Ovary (tissue), 9 donors: ENCODE results near the gene FMN1. TPM values are rescaled to one million over a fixed set of nuclear protein-coding genes. Genes with fewer than 3 reads are reported as not detected.

Experiments used
- DNase-seq, 5 donors: peaks; one replicate each; pipeline ENCODE4 v3.0.0-alpha.2; 2019 to 2020
- H3K27ac ChIP-seq, 2 donors: fragments of 200-600 bp; one replicate each; pipeline versions ENCODE4 v1.5.1 to v1.8.0; 2019 to 2022
- H3K27me3 ChIP-seq: fragments of 200-600 bp; one replicate; pipeline ENCODE4 v1.8.0; 2022
- H3K36me3 ChIP-seq: fragments of 200-600 bp; sonication (generic); one replicate; pipeline ENCODE4 v1.5.1; 2019
- H3K4me1 ChIP-seq: one replicate; pipeline ENCODE4 v1.8.1; 2013; ENCODE audit warnings: mild to moderate bottlenecking, moderate library complexity; ENCODE audit not compliant: insufficient read depth
- H3K4me3 ChIP-seq: fragments of 200-600 bp; sonication (generic); one replicate; pipeline ENCODE4 v1.5.1; 2017
- H3K9me3 ChIP-seq, 2 donors: fragments of 200-600 bp in 1 of 2; sonication (generic) in 1 of 2; one replicate each; pipeline versions ENCODE4 v1.5.1 to v1.8.1; 2013 to 2019; ENCODE audit warnings: mild to moderate bottlenecking in 1 of 2, moderate library complexity in 1 of 2
- EP300 ChIP-seq: sonication (generic); formaldehyde crosslinking; IDR thresholded peaks from one replicate; pipeline ENCODE4 v1.6.1; 2017; ENCODE audit warnings: antibody characterized with exemption
- POLR2A ChIP-seq: fragments of 450-650 bp; IDR thresholded peaks from one replicate; pipeline ENCODE4 v1.6.1; 2017; ENCODE audit warnings: antibody characterized with exemption, mild to moderate bottlenecking, moderate library complexity
- WGBS, 3 donors: extraction: QIAGEN DNeasy Blood & Tissue Kit in 1 of 3; methylation state at CpG; one replicate each; pipeline versions ENCODE4 v1.1.5 to v1.1.7; 2013 to 2017; 5-methylcytosine and 5-hydroxymethylcytosine counted together
- intact Hi-C, 4 donors: fragments of 100-400 bp; cut with DNase I; formaldehyde crosslinking; loops; one replicate each; pipeline versions ENCODE4 v1.11.0 to v1.15.1; 2022 to 2023
- polyA plus RNA-seq, 2 donors: library from polyadenylated mRNA; stranded (reverse); fragments of 200-250 nt in 1 of 2; fragments of 350-450 nt in 1 of 2; fragmentation: Illumina TruSeq in 1 of 2; extraction: RNeasy Lipid Tissue Mini Kit (QIAGEN cat#74804) in 1 of 2; gene quantifications; one replicate each; pipeline ENCODE4 v1.2.3, GENCODE V29; 2013 to 2014
- total RNA-seq, 7 donors: library from RNA; depleted of rRNA in 2 of 7; stranded (reverse); fragments of >200 nt in 2 of 7; fragmentation: NEBNext Ultra II Directional in 3 of 7; extraction: Animal tissue kit (Norgen Biotek cat#: 25700) in 3 of 7; gene quantifications; one replicate each; pipeline versions ENCODE4 v1.1.0 to v1.2.4, GENCODE V29; 2016 to 2023
- TF ChIP-seq, protein P1 (sequence below), 3 donors: fragments of 450-650 bp in 2 of 3; fragments of 200-600 bp in 1 of 3; IDR thresholded peaks; one replicate each; pipeline versions ENCODE4 v1.5.1 to v1.8.0; 2016 to 2022; ENCODE audit warnings: antibody characterized with exemption in 3 of 3, mild to moderate bottlenecking in 1 of 3
- donor health status: DM: no; HTN: no; CAD: no; lungs with moderate emphysema.
- donor health status: DM: no; HTN: no; CAD: no.
- donor health status: Bipolar disorder and iron deficiency.
- donor health status: DM: yes; HTN: yes; CAD: no.
- donor health status: DM: no; HTN: no; CAD: no.
- donor health status: DM: yes; HTN: yes; CAD: no.

The FMN1 gene
- total and polyA plus RNA-seq, 9 donors: 0.13 to 16.9 (median 2.6) TPM

GRCh38 chr15:32872621-32873283 is 321.8 kb downstream of the FMN1 start:
- TF ChIP-seq POLR2A (no peak), EP300 (no peak)
- TF ChIP-seq, protein P1, sequence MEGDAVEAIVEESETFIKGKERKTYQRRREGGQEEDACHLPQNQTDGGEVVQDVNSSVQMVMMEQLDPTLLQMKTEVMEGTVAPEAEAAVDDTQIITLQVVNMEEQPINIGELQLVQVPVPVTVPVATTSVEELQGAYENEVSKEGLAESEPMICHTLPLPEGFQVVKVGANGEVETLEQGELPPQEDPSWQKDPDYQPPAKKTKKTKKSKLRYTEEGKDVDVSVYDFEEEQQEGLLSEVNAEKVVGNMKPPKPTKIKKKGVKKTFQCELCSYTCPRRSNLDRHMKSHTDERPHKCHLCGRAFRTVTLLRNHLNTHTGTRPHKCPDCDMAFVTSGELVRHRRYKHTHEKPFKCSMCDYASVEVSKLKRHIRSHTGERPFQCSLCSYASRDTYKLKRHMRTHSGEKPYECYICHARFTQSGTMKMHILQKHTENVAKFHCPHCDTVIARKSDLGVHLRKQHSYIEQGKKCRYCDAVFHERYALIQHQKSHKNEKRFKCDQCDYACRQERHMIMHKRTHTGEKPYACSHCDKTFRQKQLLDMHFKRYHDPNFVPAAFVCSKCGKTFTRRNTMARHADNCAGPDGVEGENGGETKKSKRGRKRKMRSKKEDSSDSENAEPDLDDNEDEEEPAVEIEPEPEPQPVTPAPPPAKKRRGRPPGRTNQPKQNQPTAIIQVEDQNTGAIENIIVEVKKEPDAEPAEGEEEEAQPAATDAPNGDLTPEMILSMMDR (IDR thresholded peaks at IDR 0.05): no peak
- peaks cover 1% of the 10 kb centered on the region for H3K4me1 ChIP-seq
- no peak overlapping the region for H3K27ac ChIP-seq
- no peak overlapping the region for H3K4me3 ChIP-seq
- intact Hi-C loops: no loop called here
- H3K9me3 ChIP-seq: no peaks in the 10 kb centered on the region
- DNase-seq: peak in 4 of 5 donors; percentile 28 to 64 (median 54)
- WGBS, 3 donors: 10 to 16% (median 15%) methylated on average over 5 of the region's 5 CpGs
- no peaks in the 10 kb centered on the region for H3K36me3 ChIP-seq
- H3K27me3 ChIP-seq: no peaks in the 10 kb centered on the region

DNA sequence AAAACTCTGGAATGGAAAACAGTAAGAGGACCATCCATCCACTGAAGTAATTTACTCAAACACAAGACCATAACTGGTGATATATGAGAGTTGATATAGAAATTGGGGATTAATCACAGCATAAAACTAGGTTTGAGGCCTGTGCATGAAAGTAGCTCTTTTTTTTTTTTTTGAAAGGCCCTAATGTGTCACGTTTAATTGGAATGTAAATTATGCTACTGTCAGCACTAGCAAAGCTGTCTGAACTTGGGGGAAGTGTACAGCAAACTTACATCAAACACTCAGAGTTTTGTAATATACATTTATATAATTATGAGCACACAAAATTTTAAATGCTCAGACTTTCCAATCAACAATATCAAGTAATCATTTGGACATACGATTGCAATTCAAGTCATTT is 322.6 kb downstream of the FMN1 start:
- intact Hi-C loops: no loop called here
- DNase-seq: no peak
- H3K9me3 ChIP-seq: no peaks in the 10 kb centered on the region
- H3K36me3 ChIP-seq: no peaks in the 10 kb centered on the region
- H3K27me3 ChIP-seq: no peaks in the 10 kb centered on the region
- WGBS, 3 donors: 66 to 71% (median 69%) methylated on average over 2 of the region's 2 CpGs
- H3K4me1 ChIP-seq: peaks cover 1% of the 10 kb centered on the region
- TF ChIP-seq, protein P1 (IDR thresholded peaks at IDR 0.05): no peak
- no peak for TF ChIP-seq EP300
- TF ChIP-seq POLR2A: no peak
- no peak overlapping the region for H3K4me3 ChIP-seq
- H3K27ac ChIP-seq: no peak overlapping the region

- intact Hi-C loops: no loop called here
- H3K36me3 ChIP-seq: no peaks in the 10 kb centered on the region
- DNase-seq: no peak
- no peak overlapping the region for H3K4me3 ChIP-seq
- no peak for TF ChIP-seq POLR2A
- no peak for TF ChIP-seq EP300
- TF ChIP-seq, protein P1 (IDR thresholded peaks at IDR 0.05): no peak
- H3K27me3 ChIP-seq: no peaks in the 10 kb centered on the region
- peaks cover 3% of the 10 kb centered on the region for H3K4me1 ChIP-seq
- no peak overlapping the region for H3K27ac ChIP-seq
- no peaks in the 10 kb centered on the region for H3K9me3 ChIP-seq
- WGBS, 3 donors: 88 to 92% (median 92%) methylated on average over 14 of the region's 14 CpGs
Observed at GRCh38 chr15:32870240-32871033, 324.1 kb downstream of the FMN1 start.

DNA sequence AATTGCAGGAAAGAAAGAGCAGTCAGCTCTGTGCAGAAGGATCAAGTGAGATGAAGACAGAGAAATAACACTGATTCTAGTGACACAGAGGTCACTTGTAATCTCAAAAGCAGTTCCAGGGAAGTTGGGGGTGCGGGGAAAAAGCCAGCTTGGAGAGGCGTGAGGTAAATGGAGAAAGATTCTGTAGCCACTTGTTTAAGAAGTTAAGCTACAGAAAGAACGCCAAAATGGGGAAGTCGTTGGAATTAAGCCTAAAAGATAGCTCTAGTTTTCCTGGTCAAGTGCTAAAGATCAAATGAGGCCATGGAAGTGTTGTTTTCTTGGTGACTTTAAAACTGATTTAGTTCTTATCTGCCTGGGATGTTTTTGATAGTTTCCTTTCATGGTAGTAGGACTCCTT is 324.7 kb downstream of the FMN1 start:
- peaks cover 3% of the 10 kb centered on the region for H3K4me1 ChIP-seq
- H3K27ac ChIP-seq: no peak overlapping the region
- no peak for DNase-seq
- no peaks in the 10 kb centered on the region for H3K36me3 ChIP-seq
- H3K9me3 ChIP-seq: no peaks in the 10 kb centered on the region
- H3K4me3 ChIP-seq: no peak overlapping the region
- TF ChIP-seq, protein P1 (IDR thresholded peaks at IDR 0.05): no peak
- no peak for TF ChIP-seq POLR2A
- no peak for TF ChIP-seq EP300
- no peaks in the 10 kb centered on the region for H3K27me3 ChIP-seq
- intact Hi-C loops: no loop called here
- WGBS, 3 donors: 75 to 91% (median 81%) methylated on average over 4 of the region's 4 CpGs
